Measurements from ENCODE around the gene LYL1. TPM values are rescaled to one million over a fixed set of nuclear protein-coding genes. Genes with fewer than 3 reads are reported as not detected.

LYL1 gene
- total and polyA plus RNA-seq, 9 of the 15 experiments (the other 6 are each of a cell fraction or from before 2014, with no cell fraction given) = 1.3 to 266 (median 34.0) TPM

GRCh38 chr19:13099073-13099999, 3.3 kb downstream of the LYL1 start (continued):
- TF ChIP-seq ZNF77 (CRISPR knock-in tag; IDR thresholded peaks at IDR 0.05) = no peak
- TF ChIP-seq ZZZ3 (IDR thresholded peaks at IDR 0.05) = no peak
- TF ChIP-seq ETS1 (conservative IDR thresholded peaks at IDR 0.05; ENCODE audit: control insufficient read depth, low read depth, low read length) = peak; percentile 76; the same call in 1 of the 2 replicates
- TF ChIP-seq MXD1 (CRISPR knock-in tag; IDR thresholded peaks at IDR 0.05; ENCODE audit: borderline replicate concordance, poor library complexity, severe bottlenecking) = no peak
- TF ChIP-seq MGA (IDR thresholded peaks at IDR 0.05) = peak; percentile 93
- TF ChIP-seq PTTG1 (tag; IDR thresholded peaks at IDR 0.05; ENCODE audit: low read depth) = no peak
- TF ChIP-seq HOMEZ (CRISPR knock-in tag; IDR thresholded peaks at IDR 0.05) = no peak
- TF ChIP-seq ZNF133 (CRISPR knock-in tag; IDR thresholded peaks at IDR 0.05) = no peak
- TF ChIP-seq MAFK (IDR thresholded peaks at IDR 0.05; ENCODE audit: low read length) = no peak
- no peak for TF ChIP-seq NFIX (CRISPR knock-in tag; IDR thresholded peaks at IDR 0.05; ENCODE audit: low read depth)

Measured in K562 (cell line).